GM12878 (cell line): ENCODE measurements around the gene MINDY3. TPM values are rescaled to one million over a fixed set of nuclear protein-coding genes. Genes with fewer than 3 reads are reported as not detected.

Experiments
- ATAC-seq: fragments of 200-7000 bp; cut with Tn5 transposase; 3 replicates; pipeline ENCODE4 v1.9.1; 2020; ENCODE audit warnings: mild to moderate bottlenecking, moderate library complexity
- BruUV-seq: library from RNA; stranded (reverse); fragments of 400-500 nt; replicated peaks from 2 replicates; lab custom pipeline; 2021; lab: Mats Ljungman, UMichigan
- CTCF ChIA-PET: fragments of 300-600 bp; sonication (Branson Sonifier 250); formaldehyde crosslinking; extraction: SDS; loops from one replicate; lab custom pipeline; 2021; ENCODE audit warnings: inconsistent platforms; lab: Yijun Ruan, JAX
- POLR2A ChIA-PET: fragments of 350-600 bp; formaldehyde crosslinking; extraction: SDS; loops from one replicate; lab custom pipeline; 2021; ENCODE audit warnings: inconsistent platforms; lab: Charles Lee
- RAD21 ChIA-PET: fragments of 300-600 bp; sonication (Branson Sonifier 250); formaldehyde crosslinking; loops from one replicate; lab custom pipeline; 2023; ENCODE audit warnings: antibody characterized with exemption; ENCODE audit not compliant: unreplicated experiment; lab: Charles Lee
- SMC1A ChIA-PET: fragments of 300-600 bp; sonication (Branson Sonifier 250); formaldehyde crosslinking; loops from one replicate; lab custom pipeline; 2023; ENCODE audit not compliant: unreplicated experiment, uncharacterized antibody; lab: Charles Lee
- DNase-seq: peaks from one replicate; pipeline ENCODE4 v3.0.0-alpha.2; 2011; ENCODE audit warnings: low read depth, low spot score
- FAIRE-seq: peaks from 3 replicates; lab custom pipeline; 2011; peaks lifted over from hg19 to GRCh38; lab: Jason Lieb, UNC
- H2AFZ ChIP-seq: 2 replicates; pipeline ENCODE4 v1.6.0; 2011; ENCODE audit warnings: low read depth, low read length, control low read depth; ENCODE audit not compliant: control insufficient read depth
- H3K27ac ChIP-seq: 2 replicates; pipeline ENCODE4 v1.5.1; 2011; ENCODE audit warnings: control low read depth; ENCODE audit not compliant: control insufficient read depth, insufficient read depth
- H3K27me3 ChIP-seq, 2 experiments: replicated peaks in 1 of 2; 2 replicates each; pipeline versions ENCODE4 v1.6.0 to v1.6.1; 2011; ENCODE audit warnings: low read length in 1 of 2; ENCODE audit not compliant: control insufficient read depth in 2 of 2, insufficient read depth in 2 of 2
- H3K36me3 ChIP-seq, 2 experiments: 2 replicates each; pipeline ENCODE4 v1.5.1; 2011; ENCODE audit warnings: low read length in 1 of 2; ENCODE audit not compliant: control insufficient read depth in 2 of 2, insufficient read depth in 2 of 2
- H3K4me1 ChIP-seq: 2 replicates; pipeline ENCODE4 v1.6.1; 2011; ENCODE audit warnings: mild to moderate bottlenecking, low read length, moderate library complexity, mixed read lengths; ENCODE audit not compliant: control insufficient read depth, insufficient read depth
- H3K4me2 ChIP-seq: 2 replicates; pipeline ENCODE4 v1.6.0; 2011; ENCODE audit warnings: control low read depth; ENCODE audit not compliant: control insufficient read depth, insufficient read depth
- H3K4me3 ChIP-seq: fragments of 200-600 bp; sonication (generic); 2 replicates; pipeline ENCODE4 v1.5.1; 2016
- H3K79me2 ChIP-seq: 2 replicates; pipeline ENCODE4 v1.6.0; 2011; ENCODE audit warnings: low read length; ENCODE audit not compliant: control insufficient read depth, insufficient read depth
- H3K9ac ChIP-seq: 2 replicates; pipeline ENCODE4 v1.8.0; 2011; ENCODE audit warnings: low read length, control low read depth, mixed read lengths; ENCODE audit not compliant: control insufficient read depth, insufficient read depth
- H3K9me3 ChIP-seq: replicated peaks from 3 replicates; pipeline ENCODE4 v1.5.1; 2011; ENCODE audit warnings: mild to moderate bottlenecking, low read length; ENCODE audit not compliant: control insufficient read depth, insufficient read depth
- H4K20me1 ChIP-seq: 2 replicates; pipeline ENCODE4 v1.6.0; 2011; ENCODE audit not compliant: control insufficient read depth, insufficient read depth
- BACH1 ChIP-seq: fragments of 450-650 bp; IDR thresholded peaks from 2 replicates; pipeline ENCODE4 v1.6.1; 2017; ENCODE audit warnings: mild to moderate bottlenecking, borderline replicate concordance
- BCL11A ChIP-seq: IDR thresholded peaks from 2 replicates; pipeline ENCODE4 v1.6.1; 2011; ENCODE audit warnings: low read depth, low read length
- CHD2 ChIP-seq: IDR thresholded peaks from 2 replicates; pipeline ENCODE4 v1.6.1; 2011; ENCODE audit warnings: low read depth, low read length, improper control_type of control experiment, borderline replicate concordance
- EED ChIP-seq: sonication (generic); IDR thresholded peaks from 2 replicates; pipeline ENCODE4 v1.6.1; 2016; ENCODE audit warnings: antibody characterized with exemption, low read depth
- HDAC6 ChIP-seq: fragments of 200-600 bp; sonication (generic); IDR thresholded peaks from one replicate; pipeline ENCODE4 v1.8.0; 2017; ENCODE audit warnings: antibody characterized with exemption; ENCODE audit not compliant: unreplicated experiment
- NR2C1 ChIP-seq: fragments of 450-650 bp; IDR thresholded peaks from 2 replicates; pipeline ENCODE4 v1.6.1; 2017; ENCODE audit warnings: antibody characterized with exemption, mild to moderate bottlenecking, moderate library complexity
- PAX8 ChIP-seq: fragments of 450-650 bp; IDR thresholded peaks from 2 replicates; pipeline ENCODE4 v1.6.1; 2017; ENCODE audit warnings: mild to moderate bottlenecking, moderate library complexity
- POLR2AphosphoS5 ChIP-seq: IDR thresholded peaks from 2 replicates; pipeline ENCODE4 v1.6.1; 2011; ENCODE audit warnings: mild to moderate bottlenecking, low read length, inconsistent platforms
- RAD21 ChIP-seq: IDR thresholded peaks from 2 replicates; pipeline ENCODE4 v1.6.1; 2011; ENCODE audit warnings: mild to moderate bottlenecking, low read depth, low read length, moderate library complexity; ENCODE audit not compliant: insufficient read depth
- RCOR1 ChIP-seq: conservative IDR thresholded peaks from 2 replicates; pipeline ENCODE4 v1.6.1; 2012; ENCODE audit warnings: low read depth, low read length, improper control_type of control experiment
- SIX5 ChIP-seq: IDR thresholded peaks from 2 replicates; pipeline ENCODE4 v1.6.1; 2011; ENCODE audit warnings: mild to moderate bottlenecking, low read depth, low read length, moderate library complexity; ENCODE audit not compliant: severe bottlenecking
- SMAD1 ChIP-seq: fragments of 450-650 bp; IDR thresholded peaks from 2 replicates; pipeline ENCODE4 v1.6.1; 2018; ENCODE audit warnings: mild to moderate bottlenecking, low read depth; ENCODE audit not compliant: partially characterized antibody
- SMAD5 ChIP-seq: IDR thresholded peaks from 2 replicates; pipeline ENCODE4 v1.6.1; 2016; ENCODE audit warnings: antibody characterized with exemption, low read depth
- SREBF1 ChIP-seq: IDR thresholded peaks from 2 replicates; pipeline ENCODE4 v1.6.1; 2012; ENCODE audit warnings: mild to moderate bottlenecking, low read length
- TCF7 ChIP-seq: IDR thresholded peaks from 2 replicates; pipeline ENCODE4 v1.6.1; 2014; ENCODE audit warnings: antibody characterized with exemption, borderline replicate concordance
- ZNF207 ChIP-seq: fragments of 450-650 bp; IDR thresholded peaks from 2 replicates; pipeline ENCODE4 v1.6.1; 2014; ENCODE audit warnings: antibody characterized with exemption, mild to moderate bottlenecking, borderline replicate concordance
- ZNF24 ChIP-seq: fragments of 450-650 bp; IDR thresholded peaks from 2 replicates; pipeline ENCODE4 v1.6.1; 2017; ENCODE audit warnings: antibody characterized with exemption, mild to moderate bottlenecking
- WGBS: methylation state at CpG from one replicate; pipeline ENCODE4 v1.1.6; 2016; ENCODE audit warnings: low lambda C conversion rate; ENCODE audit not compliant: insufficient replicate concordance, insufficient coverage; ENCODE audit errors: missing lambda C conversion rate; 5-methylcytosine and 5-hydroxymethylcytosine counted together
- in situ Hi-C: fragments of 300-500 bp; cut with MboI; formaldehyde crosslinking; loops from 9 replicates; pipeline ENCODE4 v1.14.3; 2018; ENCODE audit warnings: mixed read lengths
- intact Hi-C: fragments of 100-400 bp; cut with micrococcal nuclease; formaldehyde crosslinking; loops from one replicate; pipeline ENCODE4 v1.14.2; 2022; ENCODE audit not compliant: unreplicated experiment
- polyA plus RNA-seq, 11 experiments: library from polyadenylated mRNA; depleted of rRNA in 4 of 11; unstranded in 6 of 11; stranded (reverse) in 5 of 11; fragments of >200 nt; fragmentation: Nextera tagmentation in 4 of 11; fragmentation: Illumina TruSeq in 1 of 11; extraction: Ambion mirVana in 4 of 11; extraction: Trizol in 1 of 11; gene quantifications; 1 replicate in 1 of 11; 2 replicates in 10 of 11; pipeline versions ENCODE4 v1.2.1 to v1.2.3, GENCODE V29; 2011 to 2016; ENCODE audit warnings: inconsistent platforms in 2 of 11, missing spikeins in 2 of 11, low read depth in 1 of 11
- total RNA-seq, 4 experiments: library from RNA; depleted of rRNA in 3 of 4; stranded (reverse); fragments of >200 nt in 3 of 4; fragmentation: Illumina TruSeq in 1 of 4; extraction: Trizol in 1 of 4; gene quantifications; 2 replicates each; pipeline versions ENCODE4 v1.2.1 to v1.2.3, GENCODE V29; 2013 to 2021
- TF ChIP-seq, protein P1 (sequence below): IDR thresholded peaks from 2 replicates; pipeline ENCODE4 v1.6.1; 2011; ENCODE audit warnings: borderline replicate concordance, low read depth, mild to moderate bottlenecking, moderate library complexity, mixed read lengths, low read length; ENCODE audit not compliant: insufficient read depth; ENCODE audit errors: extremely low read length

MINDY3 gene
- total and polyA plus RNA-seq, 10 of the 15 experiments (the other 5 are each of a cell fraction or from before 2014, with no cell fraction given), result 12.0 to 23.6 (median 15.7) TPM

DNA sequence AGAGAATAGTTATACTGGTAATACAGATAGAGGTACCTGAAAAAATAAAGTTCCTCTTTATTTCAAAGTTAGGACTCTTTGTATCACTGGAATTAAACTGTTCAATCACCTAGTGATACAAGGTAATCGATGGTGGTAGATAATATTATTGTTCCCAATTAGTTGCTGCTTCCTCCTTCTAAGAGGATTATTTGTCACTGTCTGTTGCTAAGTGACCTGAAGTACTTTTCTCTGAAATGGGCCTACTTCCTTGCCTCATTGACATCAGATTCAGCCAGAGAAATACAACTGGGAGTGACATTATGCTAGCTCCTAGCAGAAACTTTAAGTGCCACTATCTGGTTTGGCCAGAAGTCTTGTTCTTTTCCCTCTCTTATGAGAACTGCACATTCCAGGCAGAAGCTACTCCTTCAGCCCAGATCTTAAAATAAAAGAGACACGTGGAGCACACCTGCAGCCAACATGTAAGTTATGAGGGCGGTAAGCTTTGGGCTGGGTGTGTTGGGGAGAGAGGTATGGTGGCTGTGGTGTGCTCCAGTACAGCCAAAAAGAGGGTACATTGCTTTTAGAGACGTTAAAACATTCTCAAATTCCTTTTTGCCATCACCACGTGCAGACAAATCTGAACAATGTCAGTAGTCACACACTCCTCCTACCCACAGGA is 54.8 kb downstream of the MINDY3 start:
- no TSS peak for BruUV-seq
- CTCF ChIA-PET, result no interaction called here
- TF ChIP-seq CHD2, result no peak
- no peak for TF ChIP-seq NR2C1
- no peak for TF ChIP-seq BACH1
- TF ChIP-seq SREBF1, result no peak
- no peak for TF ChIP-seq RAD21
- TF ChIP-seq ZNF207, result no peak
- intact Hi-C loops, result no loop called here
- H3K4me3 ChIP-seq, result no peak overlapping the region
- H3K9ac ChIP-seq, result no peak overlapping the region
- H3K4me2 ChIP-seq, result no peak overlapping the region
- POLR2A ChIA-PET, result no interaction called here
- no peaks in the 10 kb centered on the region; the same call in 2 of the 3 replicates for H3K9me3 ChIP-seq
- no peak overlapping the region for H2AFZ ChIP-seq
- SMC1A ChIA-PET, result interaction anchor here (1.2 to 1.7 kb wide), 4 partner anchors 10 to 35 kb away, joined by 3 to 6 read pairs (median 4); no protein-coding TSS in a partner anchor
- H3K4me1 ChIP-seq, result no peaks in the 10 kb centered on the region
- H3K79me2 ChIP-seq, result no peaks in the 10 kb centered on the region
- DNase-seq (no peak), FAIRE-seq (peak; percentile 23), ATAC-seq (no peak)
- no peak overlapping the region for H3K27ac ChIP-seq
- H3K27me3 ChIP-seq, result no peaks in the 10 kb centered on the region
- H3K36me3 ChIP-seq, result peaks cover 0 to 12% of the 10 kb centered on the region in 2 experiments; a peak in 2 of 4 replicates
- RAD21 ChIA-PET, result no interaction called here
- no peaks in the 10 kb centered on the region for H4K20me1 ChIP-seq
- in situ Hi-C loops, result no loop called here
- WGBS, result 98% methylated on average over 5 of the region's 5 CpGs

DNA sequence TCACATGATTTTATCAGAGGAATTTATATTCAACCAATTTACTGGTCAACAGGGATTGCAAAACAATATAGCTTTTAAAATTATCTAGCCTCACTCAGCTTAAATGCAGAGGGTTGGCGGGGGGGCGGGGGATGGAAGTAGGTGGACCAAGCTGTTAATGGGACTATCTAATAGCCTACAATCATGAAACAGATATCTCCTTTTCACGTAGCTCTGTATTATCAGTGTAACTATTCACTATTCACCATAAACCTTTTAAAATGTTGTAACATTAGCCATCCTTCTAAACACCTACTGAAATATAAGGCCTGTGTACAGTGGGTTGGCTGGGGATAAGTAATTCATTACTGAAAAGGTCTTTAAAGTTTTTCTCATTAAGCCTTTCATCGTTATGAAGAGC is 56.2 kb downstream of the MINDY3 start:
- in situ Hi-C loops (no loop called here), intact Hi-C loops (no loop called here)
- FAIRE-seq (no peak), ATAC-seq (no peak), DNase-seq (no peak)
- no TSS peak for BruUV-seq
- ChIA-PET CTCF (interaction anchor here (1.1 kb wide), 1 partner anchor 18 kb away, joined by 3 read pairs; no protein-coding TSS in a partner anchor), SMC1A (interaction anchor here (0.7 to 1.4 kb wide), 2 partner anchors 8 to 12 kb away, joined by 3 to 5 read pairs; no protein-coding TSS in a partner anchor), RAD21 (no interaction called here), POLR2A (no interaction called here)
- H3K9me3 ChIP-seq, result no peaks in the 10 kb centered on the region; the same call in 2 of the 3 replicates
- H2AFZ ChIP-seq, result no peak overlapping the region
- H3K79me2 ChIP-seq, result no peaks in the 10 kb centered on the region
- no peak overlapping the region for H3K27ac ChIP-seq
- H3K9ac ChIP-seq, result no peak overlapping the region
- no peaks in the 10 kb centered on the region for H3K27me3 ChIP-seq
- no peaks in the 10 kb centered on the region for H4K20me1 ChIP-seq
- H3K4me1 ChIP-seq, result no peaks in the 10 kb centered on the region
- H3K36me3 ChIP-seq, result peaks cover 0 to 9% of the 10 kb centered on the region in 2 experiments; a peak in 2 of 4 replicates
- no peak overlapping the region for H3K4me2 ChIP-seq
- 93% methylated on average over 4 of the region's 4 CpGs for WGBS
- no peak overlapping the region for H3K4me3 ChIP-seq
- TF ChIP-seq, protein P1, sequence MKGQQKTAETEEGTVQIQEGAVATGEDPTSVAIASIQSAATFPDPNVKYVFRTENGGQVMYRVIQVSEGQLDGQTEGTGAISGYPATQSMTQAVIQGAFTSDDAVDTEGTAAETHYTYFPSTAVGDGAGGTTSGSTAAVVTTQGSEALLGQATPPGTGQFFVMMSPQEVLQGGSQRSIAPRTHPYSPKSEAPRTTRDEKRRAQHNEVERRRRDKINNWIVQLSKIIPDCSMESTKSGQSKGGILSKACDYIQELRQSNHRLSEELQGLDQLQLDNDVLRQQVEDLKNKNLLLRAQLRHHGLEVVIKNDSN, result no peak
- no peak for TF ChIP-seq SMAD5
- no peak for TF ChIP-seq ZNF24
- no peak for TF ChIP-seq PAX8
- TF ChIP-seq POLR2AphosphoS5, result no peak
- no peak for TF ChIP-seq SIX5
- TF ChIP-seq EED, result no peak
- no peak for TF ChIP-seq HDAC6
- no peak for TF ChIP-seq BCL11A
- no peak for TF ChIP-seq RCOR1
- no peak for TF ChIP-seq TCF7
- TF ChIP-seq SMAD1, result no peak
